Activated CD8-positive, alpha-beta memory T cell treated with anti-CD3 and anti-CD28 coated beads for 4 hours (primary cell): ENCODE results near the gene GPR50.

ENCODE experiments used
- DNase-seq, 2 donors: peaks; one replicate each; pipeline ENCODE4 v3.0.0-alpha.2; 2020; ENCODE audit warnings: low read depth in 2 of 2

The GPR50 gene

DNA sequence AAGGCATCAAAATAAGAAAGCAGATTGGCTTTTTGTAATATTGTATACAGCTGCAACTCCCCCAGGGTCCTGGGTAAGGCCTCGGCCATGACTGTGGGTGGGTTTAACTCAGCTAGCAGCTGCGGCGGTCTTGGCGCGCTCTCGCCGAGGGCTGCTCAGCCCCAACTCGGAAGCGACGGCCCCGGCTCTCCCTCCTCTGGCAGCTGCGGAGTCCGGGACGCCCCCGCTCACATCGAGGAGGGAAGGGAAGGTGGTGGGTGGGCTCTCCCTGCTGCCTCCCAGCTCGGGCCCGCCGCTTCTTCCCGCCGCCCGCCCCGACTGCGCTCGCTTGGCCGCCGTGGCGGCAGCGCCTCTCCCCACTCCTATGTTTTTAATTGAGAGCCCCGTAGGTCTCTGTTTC is 51.2 kb downstream of the GPR50 start:
- DNase-seq, result no peak

DNA sequence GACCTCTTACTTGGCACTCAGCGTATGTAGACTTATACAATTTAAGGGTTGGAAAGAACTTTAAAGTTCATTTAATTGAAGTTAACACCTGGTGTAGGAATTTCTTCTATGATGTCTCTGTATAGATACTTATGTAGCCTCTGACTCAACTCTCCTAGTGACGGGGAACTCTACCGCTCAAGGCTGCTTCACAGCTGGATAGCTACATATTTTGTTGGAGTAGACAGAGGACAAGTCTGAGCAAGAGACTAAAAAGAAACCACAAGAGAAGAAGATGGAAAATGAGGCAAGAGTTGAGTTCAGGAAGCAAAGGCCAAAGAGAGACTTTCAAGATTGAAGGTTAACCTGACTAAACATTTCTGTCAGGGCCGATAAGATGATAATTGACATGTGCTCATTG is 52.6 kb downstream of the GPR50 start:
- DNase-seq, result no peak
